Body of pancreas (tissue), 4 donors: ENCODE data around the gene TNNT2. TPM values are rescaled to one million over a fixed set of nuclear protein-coding genes. Genes with fewer than 3 reads are reported as not detected.

ENCODE experiments used
- ATAC-seq: fragments of 150-250 bp; one replicate; pipeline ENCODE4 v1.9.1; 2016
- DNase-seq, 4 donors: peaks; one replicate each; pipeline ENCODE4 v3.0.0-alpha.2; 2019
- H3K27ac ChIP-seq, 4 donors: fragments of 200-600 bp; sonication (generic); 1 replicate in 3 of 4; 2 replicates in 1 of 4; pipeline versions ENCODE4 v1.5.1 to v1.6.1; 2016 to 2019; ENCODE audit warnings: mild to moderate bottlenecking in 1 of 4, mixed read lengths in 1 of 4, moderate library complexity in 1 of 4
- H3K27me3 ChIP-seq, 2 donors: fragments of 200-600 bp; sonication (generic); one replicate each; pipeline ENCODE4 v1.6.0; 2016; ENCODE audit warnings: mild to moderate bottlenecking in 1 of 2
- H3K36me3 ChIP-seq, 2 donors: fragments of 200-600 bp; sonication (generic); replicated peaks in 1 of 2; 2 replicates each; pipeline ENCODE4 v1.5.1; 2016; ENCODE audit warnings: low read depth in 2 of 2; ENCODE audit not compliant: insufficient read depth in 1 of 2
- H3K4me1 ChIP-seq: fragments of 200-600 bp; sonication (generic); one replicate; pipeline ENCODE4 v1.6.0; 2016
- H3K4me3 ChIP-seq, 2 donors: fragments of 200-600 bp; sonication (generic); 1 replicate in 1 of 2; 2 replicates in 1 of 2; pipeline ENCODE4 v1.5.1; 2016 to 2019
- H3K9me3 ChIP-seq, 3 donors: fragments of 200-600 bp; sonication (generic); 1 replicate in 2 of 3; 2 replicates in 1 of 3; pipeline ENCODE4 v1.5.1; 2016
- POLR2A ChIP-seq, 3 donors: fragments of 450-650 bp; IDR thresholded peaks; one replicate each; pipeline ENCODE4 v1.6.1; 2016; ENCODE audit warnings: antibody characterized with exemption in 3 of 3, mild to moderate bottlenecking in 2 of 3
- WGBS, 2 donors: methylation state at CpG; one replicate each; pipeline ENCODE4 v1.1.5; 2017; 5-methylcytosine and 5-hydroxymethylcytosine counted together
- intact Hi-C: fragments of 100-400 bp; cut with DNase I; formaldehyde crosslinking; loops from one replicate; pipeline ENCODE4 v1.15.1; 2023
- total RNA-seq, 2 donors: library from RNA; depleted of rRNA; stranded (reverse); fragments of >200 nt; gene quantifications; one replicate each; pipeline ENCODE4 v1.1.0, GENCODE V29; 2016
- TF ChIP-seq, protein P1 (sequence below), 7 experiments: fragments of 450-650 bp in 4 of 7; fragments of 200-600 bp in 3 of 7; sonication (generic) in 3 of 7; IDR thresholded peaks; one replicate each; pipeline ENCODE4 v1.5.1; 2016 to 2019; ENCODE audit warnings: antibody characterized with exemption in 7 of 7

Gene TNNT2
- total RNA-seq, 2 donors from 2014 or later = 1.8 TPM; not detected in 1

DNA sequence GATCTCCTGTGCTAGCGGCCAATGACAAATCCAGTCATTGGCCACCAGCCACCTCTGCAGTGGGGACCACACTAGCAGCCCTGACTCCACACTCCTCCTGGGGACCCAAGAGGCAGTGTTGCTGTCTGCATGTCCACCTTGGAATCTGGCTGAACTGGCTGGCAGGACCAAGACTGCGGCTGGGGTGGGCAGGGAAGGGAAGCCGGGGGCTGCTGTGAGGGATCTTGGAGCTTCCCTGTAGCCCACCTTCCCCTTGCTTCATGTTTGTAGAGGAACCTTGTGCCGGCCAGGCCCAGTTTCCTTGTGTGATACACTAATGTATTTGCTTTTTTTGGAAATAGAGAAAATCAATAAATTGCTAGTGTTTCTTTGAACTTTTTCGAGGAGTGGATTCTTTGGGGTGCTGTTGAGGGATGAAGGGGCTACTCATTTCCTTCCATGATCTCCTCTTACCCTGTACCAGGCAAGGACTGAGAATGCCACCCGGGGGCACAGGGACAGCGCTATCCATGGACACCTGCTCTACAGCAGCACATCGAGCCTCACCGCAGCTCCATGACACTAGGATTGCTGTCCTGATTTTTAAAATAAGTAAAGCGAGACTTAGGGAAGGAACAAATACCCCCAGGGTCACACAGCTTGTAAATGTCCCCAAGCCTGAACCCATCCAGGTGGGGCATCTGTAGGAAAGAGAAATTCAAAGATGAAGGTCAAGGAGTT, 44.7 kb downstream of the TNNT2 start:
- Histone ChIP-seq H3K4me3 (no peak overlapping the region), H3K9me3 (no peaks in the 10 kb centered on the region), H3K36me3 (no peaks in the 10 kb centered on the region), H3K27ac (no peak overlapping the region), H3K4me1 (no peaks in the 10 kb centered on the region), H3K27me3 (no peaks in the 10 kb centered on the region)
- TF ChIP-seq POLR2A (IDR thresholded peaks at IDR 0.05) = no peak
- TF ChIP-seq, protein P1, sequence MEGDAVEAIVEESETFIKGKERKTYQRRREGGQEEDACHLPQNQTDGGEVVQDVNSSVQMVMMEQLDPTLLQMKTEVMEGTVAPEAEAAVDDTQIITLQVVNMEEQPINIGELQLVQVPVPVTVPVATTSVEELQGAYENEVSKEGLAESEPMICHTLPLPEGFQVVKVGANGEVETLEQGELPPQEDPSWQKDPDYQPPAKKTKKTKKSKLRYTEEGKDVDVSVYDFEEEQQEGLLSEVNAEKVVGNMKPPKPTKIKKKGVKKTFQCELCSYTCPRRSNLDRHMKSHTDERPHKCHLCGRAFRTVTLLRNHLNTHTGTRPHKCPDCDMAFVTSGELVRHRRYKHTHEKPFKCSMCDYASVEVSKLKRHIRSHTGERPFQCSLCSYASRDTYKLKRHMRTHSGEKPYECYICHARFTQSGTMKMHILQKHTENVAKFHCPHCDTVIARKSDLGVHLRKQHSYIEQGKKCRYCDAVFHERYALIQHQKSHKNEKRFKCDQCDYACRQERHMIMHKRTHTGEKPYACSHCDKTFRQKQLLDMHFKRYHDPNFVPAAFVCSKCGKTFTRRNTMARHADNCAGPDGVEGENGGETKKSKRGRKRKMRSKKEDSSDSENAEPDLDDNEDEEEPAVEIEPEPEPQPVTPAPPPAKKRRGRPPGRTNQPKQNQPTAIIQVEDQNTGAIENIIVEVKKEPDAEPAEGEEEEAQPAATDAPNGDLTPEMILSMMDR (IDR thresholded peaks at IDR 0.05) = no peak
- no peak for ATAC-seq
- no peak for DNase-seq
- WGBS, 2 donors = 85 to 86% methylated on average over 10 of the region's 10 CpGs
- intact Hi-C loops = no loop called here

DNA sequence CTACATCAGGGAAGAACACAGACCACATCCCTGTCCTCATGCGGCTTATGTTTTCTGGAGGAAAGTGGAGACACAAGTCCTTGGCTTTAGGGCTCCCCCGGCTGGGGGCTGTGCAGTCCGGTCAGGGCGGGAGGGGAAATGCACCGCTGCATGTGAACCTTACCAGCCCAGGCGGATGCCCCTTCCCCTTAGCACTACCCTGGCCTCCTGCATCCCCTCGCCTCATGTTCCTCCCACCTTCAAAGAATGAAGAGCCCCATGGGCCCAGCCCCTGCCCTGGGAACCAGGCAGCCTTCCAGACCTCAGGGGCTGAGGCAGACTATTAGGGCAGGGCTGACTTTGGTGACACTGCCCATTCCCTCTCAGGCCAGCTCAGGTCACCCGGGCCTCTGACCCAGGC, 45.5 kb downstream of the TNNT2 start:
- no peaks in the 10 kb centered on the region for H3K4me1 ChIP-seq
- DNase-seq (no peak), ATAC-seq (no peak)
- no peaks in the 10 kb centered on the region for H3K36me3 ChIP-seq
- TF ChIP-seq, protein P1 (IDR thresholded peaks at IDR 0.05) = no peak
- TF ChIP-seq POLR2A (IDR thresholded peaks at IDR 0.05) = no peak
- 85 to 87% methylated on average over 5 to 8 of the region's 8 CpGs for WGBS, 2 donors
- H3K4me3 ChIP-seq = no peak overlapping the region
- H3K27ac ChIP-seq = no peak overlapping the region
- intact Hi-C loops = no loop called here
- H3K27me3 ChIP-seq = no peaks in the 10 kb centered on the region
- no peaks in the 10 kb centered on the region for H3K9me3 ChIP-seq

DNA sequence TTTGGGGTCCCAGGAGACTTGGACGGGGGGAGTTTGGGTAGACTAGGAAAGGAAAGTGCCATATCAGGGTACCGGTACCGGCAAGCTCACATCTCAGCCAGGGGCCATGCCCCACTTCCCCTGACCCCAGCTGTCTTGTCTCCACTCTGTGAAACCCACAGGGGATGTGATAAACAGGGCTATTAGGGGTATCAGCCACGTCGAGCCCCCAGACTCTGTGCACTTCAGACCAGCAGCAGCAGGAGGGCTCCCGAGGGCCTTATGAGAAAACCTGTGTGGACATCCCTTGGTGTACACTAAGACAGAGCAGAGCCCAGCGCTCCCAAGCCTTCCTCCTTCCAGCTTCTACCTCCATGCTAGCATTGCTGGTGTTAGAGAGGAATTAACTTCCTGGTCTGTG, 46.3 kb downstream of the TNNT2 start:
- Histone ChIP-seq H3K27ac (no peak overlapping the region), H3K36me3 (no peaks in the 10 kb centered on the region), H3K9me3 (no peaks in the 10 kb centered on the region), H3K4me1 (no peaks in the 10 kb centered on the region), H3K4me3 (no peak overlapping the region), H3K27me3 (no peaks in the 10 kb centered on the region)
- 74 to 76% methylated on average over 6 to 7 of the region's 7 CpGs for WGBS, 2 donors
- DNase-seq (no peak), ATAC-seq (no peak)
- intact Hi-C loops = no loop called here
- TF ChIP-seq POLR2A (IDR thresholded peaks at IDR 0.05) = no peak
- TF ChIP-seq, protein P1 (IDR thresholded peaks at IDR 0.05) = no peak

DNA sequence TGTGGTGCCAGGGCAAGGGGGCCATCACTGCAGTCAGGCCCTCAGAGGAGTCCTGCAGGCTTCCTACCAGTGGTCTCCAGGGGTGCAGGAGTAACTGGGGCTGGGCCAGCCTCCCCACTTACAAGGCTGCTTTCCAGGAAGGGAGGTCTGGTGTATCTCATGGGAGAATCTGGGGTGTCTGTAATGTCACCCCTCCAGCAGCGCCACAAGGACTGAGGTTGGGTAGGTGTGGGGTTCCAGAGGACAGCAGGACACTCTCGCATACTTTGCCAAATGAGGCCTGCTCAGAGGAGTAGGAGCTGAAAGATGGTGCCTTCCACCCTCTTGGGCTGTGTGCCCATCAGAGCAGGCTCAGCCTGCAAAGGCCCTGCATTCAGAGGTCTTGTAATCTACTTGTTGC, 46.9 kb downstream of the TNNT2 start:
- no peak overlapping the region for H3K27ac ChIP-seq
- no peaks in the 10 kb centered on the region for H3K36me3 ChIP-seq
- DNase-seq (no peak), ATAC-seq (no peak)
- H3K4me1 ChIP-seq = no peaks in the 10 kb centered on the region
- intact Hi-C loops = no loop called here
- H3K9me3 ChIP-seq = no peaks in the 10 kb centered on the region
- WGBS, 2 donors = 80 to 92% methylated on average over 1 to 2 of the region's 2 CpGs
- no peak overlapping the region for H3K4me3 ChIP-seq
- no peaks in the 10 kb centered on the region for H3K27me3 ChIP-seq
- no peak for TF ChIP-seq POLR2A (IDR thresholded peaks at IDR 0.05)
- TF ChIP-seq, protein P1 (IDR thresholded peaks at IDR 0.05) = no peak

DNA sequence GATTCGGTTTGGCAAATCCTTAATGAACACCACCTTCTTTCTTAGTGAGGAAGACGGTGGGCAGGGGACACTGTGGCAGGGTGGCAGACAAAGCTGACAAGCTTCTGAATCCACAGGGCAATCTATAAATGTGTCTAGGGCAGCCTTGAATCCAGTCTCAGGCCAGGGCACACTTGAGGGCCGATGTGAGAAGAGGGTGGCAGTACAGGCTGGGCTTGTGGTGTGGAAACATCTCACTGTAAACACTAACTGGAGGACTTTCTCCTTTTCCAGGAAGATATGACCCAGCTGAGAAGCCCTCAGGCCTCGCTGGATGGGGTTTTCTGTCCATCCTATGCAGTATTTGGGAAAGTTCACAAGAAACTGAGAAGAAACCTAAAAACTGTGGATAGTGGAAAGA, 47.7 kb downstream of the TNNT2 start:
- intact Hi-C loops = no loop called here
- Histone ChIP-seq H3K36me3 (no peaks in the 10 kb centered on the region), H3K27me3 (no peaks in the 10 kb centered on the region), H3K27ac (no peak overlapping the region), H3K4me1 (no peaks in the 10 kb centered on the region), H3K9me3 (no peaks in the 10 kb centered on the region), H3K4me3 (no peak overlapping the region)
- TF ChIP-seq, protein P1 (IDR thresholded peaks at IDR 0.05) = no peak
- TF ChIP-seq POLR2A (IDR thresholded peaks at IDR 0.05) = no peak
- WGBS, 2 donors = 66 to 76% methylated on average over 4 of the region's 4 CpGs
- ATAC-seq = no peak
- DNase-seq = no peak
